T1000 (cell line): ENCODE results near the gene MTCL3.
"Not testable (repeated sequence)": the region's sequence is repeated elsewhere in the genome, so short reads cannot be mapped to it uniquely, and the experiment has no call there.

Experiments used
- DNase-seq: peaks from one replicate; lab custom pipeline; 2025; ENCODE audit warnings: mixed read lengths; lab: John Stamatoyannopoulos, UW

MTCL3 gene

GRCh38 chr6:127428562-127428961 lies 90.6 kb downstream of the MTCL3 start:
- not testable (repeated sequence) for DNase-seq

GRCh38 chr6:127423921-127424320 lies 95.2 kb downstream of the MTCL3 start:
- no peak for DNase-seq
